K562 (cell line): Measurements from ENCODE around the gene PROKR1. TPM values are rescaled to one million over a fixed set of nuclear protein-coding genes. Genes with fewer than 3 reads are reported as not detected.

ENCODE experiments used
- BCL6 ChIP-seq: fragments of 250-450 bp; sonication (Bioruptor Pico); IDR thresholded peaks from 2 replicates; pipeline ENCODE4 v1.4.0; 2020
- CBFB ChIP-seq: sonication (generic); formaldehyde crosslinking; IDR thresholded peaks from 2 replicates; pipeline ENCODE4 v1.4.0; 2020; ENCODE audit warnings: mild to moderate bottlenecking, missing genetic modification reagents
- CXXC5 ChIP-seq: fragments of 250-450 bp; sonication (Bioruptor Pico); IDR thresholded peaks from 2 replicates; pipeline ENCODE4 v1.8.0; 2022; ENCODE audit warnings: inconsistent platforms, mild to moderate bottlenecking, moderate library complexity
- EHMT2 ChIP-seq: fragments of 450-650 bp; IDR thresholded peaks from 2 replicates; pipeline ENCODE4 v1.6.1; 2018; ENCODE audit warnings: antibody characterized with exemption
- NCOA1 ChIP-seq: fragments of 450-650 bp; IDR thresholded peaks from 2 replicates; pipeline ENCODE4 v1.6.1; 2016; ENCODE audit warnings: low read depth
- NONO ChIP-seq, 2 experiments: fragments of 200-400 bp in 1 of 2; fragments of 450-650 bp in 1 of 2; formaldehyde crosslinking in 1 of 2; IDR thresholded peaks; 2 replicates each; pipeline ENCODE4 v1.6.1; 2017; ENCODE audit warnings: low read depth in 2 of 2, mild to moderate bottlenecking in 2 of 2, moderate library complexity in 2 of 2, low read length in 1 of 2
- PURB ChIP-seq: sonication (generic); formaldehyde crosslinking; IDR thresholded peaks from 2 replicates; pipeline ENCODE4 v1.9.0; 2021; ENCODE audit warnings: low read depth, mild to moderate bottlenecking, missing genetic modification reagents
- RBM17 ChIP-seq: fragments of 200-400 bp; formaldehyde crosslinking; IDR thresholded peaks from 2 replicates; pipeline ENCODE4 v1.6.1; 2017; ENCODE audit warnings: low read depth, mild to moderate bottlenecking, low read length, borderline replicate concordance
- SMARCC2 ChIP-seq: fragments of 450-650 bp; IDR thresholded peaks from 2 replicates; pipeline ENCODE4 v1.6.1; 2017; ENCODE audit warnings: antibody characterized with exemption, moderate library complexity, mild to moderate bottlenecking, low read depth
- SP1 ChIP-seq: sonication (generic); formaldehyde crosslinking; IDR thresholded peaks from 2 replicates; pipeline ENCODE4 v1.8.1; 2022; ENCODE audit warnings: mild to moderate bottlenecking, missing genetic modification reagents
- TEAD4 ChIP-seq, 2 experiments: sonication (generic) in 1 of 2; formaldehyde crosslinking in 1 of 2; IDR thresholded peaks; 2 replicates each; pipeline versions ENCODE4 v1.6.1 to v1.8.0; 2012 to 2022; ENCODE audit warnings: borderline replicate concordance in 1 of 2, inconsistent platforms in 1 of 2, low read length in 1 of 2, mild to moderate bottlenecking in 1 of 2, missing genetic modification reagents in 1 of 2
- ZEB2 ChIP-seq: fragments of 450-650 bp; IDR thresholded peaks from 2 replicates; pipeline ENCODE4 v1.6.1; 2016
- ZNF217 ChIP-seq: sonication (generic); formaldehyde crosslinking; IDR thresholded peaks from 2 replicates; pipeline ENCODE4 v1.8.0; 2022; ENCODE audit warnings: mild to moderate bottlenecking, missing genetic modification reagents
- polyA plus RNA-seq, 8 experiments: library from polyadenylated mRNA; depleted of rRNA in 4 of 8; stranded (reverse) in 5 of 8; unstranded in 3 of 8; fragments of >200 nt; fragmentation: Nextera tagmentation in 2 of 8; fragmentation: Illumina TruSeq in 1 of 8; extraction: Ambion mirVana in 2 of 8; extraction: Trizol in 1 of 8; gene quantifications; 2 replicates each; pipeline versions ENCODE4 v1.2.1 to v1.2.3, GENCODE V29; 2011 to 2014; ENCODE audit warnings: inconsistent platforms in 1 of 8, missing spikeins in 1 of 8
- total RNA-seq, 7 experiments: library from RNA; depleted of rRNA in 6 of 7; stranded (reverse); fragments of >200 nt in 6 of 7; fragmentation: Illumina TruSeq in 2 of 7; extraction: Trizol in 2 of 7; gene quantifications; 2 replicates each; pipeline versions ENCODE4 v1.2.1 to v1.2.3, GENCODE V29; 2011 to 2021; ENCODE audit warnings: low replicate concordance in 1 of 7
- TF ChIP-seq, protein P1 (sequence below): fragments of 250-450 bp; sonication (Bioruptor Pico); IDR thresholded peaks from 2 replicates; pipeline ENCODE4 v1.8.0; 2022; ENCODE audit warnings: moderate library complexity, mild to moderate bottlenecking, inconsistent platforms
- TF ChIP-seq, protein P2 (sequence below): fragments of 250-450 bp; sonication (Bioruptor Pico); IDR thresholded peaks from 2 replicates; pipeline ENCODE4 v1.8.0; 2021; ENCODE audit warnings: moderate library complexity, mild to moderate bottlenecking, inconsistent platforms
- TF ChIP-seq, protein P3 (sequence below): fragments of 250-450 bp; sonication (Bioruptor Pico); IDR thresholded peaks from 2 replicates; pipeline ENCODE4 v1.8.0; 2022; ENCODE audit warnings: inconsistent platforms, mild to moderate bottlenecking, moderate library complexity, borderline replicate concordance
- TF ChIP-seq, protein P4 (sequence below): fragments of 250-450 bp; sonication (Bioruptor Pico); IDR thresholded peaks from 2 replicates; pipeline ENCODE4 v1.8.0; 2021; ENCODE audit warnings: mild to moderate bottlenecking, moderate library complexity
- TF ChIP-seq, protein P5 (sequence below), 3 experiments: fragments of 200-800 bp in 1 of 3; sonication (Bioruptor generic) in 1 of 3; sonication (generic) in 1 of 3; formaldehyde crosslinking in 1 of 3; IDR thresholded peaks; 2 replicates each; pipeline versions ENCODE4 v1.6.1 to v1.8.0; 2016 to 2022; ENCODE audit warnings: mild to moderate bottlenecking in 2 of 3, missing compliant biosample characterization in 2 of 3, missing genetic modification characterization in 2 of 3, missing genetic modification reagents in 1 of 3
- TF ChIP-seq, protein P6 (sequence below): sonication (generic); formaldehyde crosslinking; IDR thresholded peaks from 2 replicates; pipeline ENCODE4 v1.8.1; 2022; ENCODE audit warnings: missing genetic modification reagents

Gene PROKR1
- total and polyA plus RNA-seq, 9 of the 15 experiments (the other 6 are each of a cell fraction or from before 2014, with no cell fraction given) = 0.01 to 0.18 (median 0.09) TPM; not detected in 1

DNA sequence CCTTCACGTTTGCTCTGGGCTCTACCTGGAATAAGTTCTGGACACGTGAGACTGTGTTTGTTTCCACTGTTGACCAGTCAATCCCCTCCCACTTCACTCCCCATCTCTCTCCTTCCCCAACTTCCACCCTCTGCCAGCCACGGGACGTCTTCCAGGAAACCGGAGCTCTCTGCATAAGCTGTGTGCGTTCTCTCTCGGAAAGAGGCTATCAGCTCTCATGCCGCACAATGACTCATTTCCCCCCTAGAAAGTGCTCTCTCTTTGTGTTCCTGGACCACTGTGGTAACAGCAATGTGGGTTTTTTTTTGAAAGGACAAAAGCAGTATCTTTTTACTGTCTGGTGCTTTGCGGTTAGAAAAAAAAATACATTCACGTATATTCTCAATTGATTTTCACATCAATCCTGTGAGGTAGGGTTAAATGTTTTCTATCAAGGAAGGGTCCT, 10.2 kb downstream of the PROKR1 start (continued):
- TF ChIP-seq RBM17 (no peak), TEAD4 (IDR thresholded peaks at IDR 0.05; ENCODE audit: low read length) (no peak), TEAD4 (CRISPR knock-in tag; IDR thresholded peaks at IDR 0.05; ENCODE audit: borderline replicate concordance) (no peak), SMARCC2 (peak; percentile 44; the same call in 1 of the 2 replicates), NCOA1 (no peak; the same call in 1 of the 2 replicates), PURB (no peak), EHMT2 (0 out of 2 replicates have a peak, but pooled peaks have one; percentile 40), ZEB2 (no peak), ZNF217 (CRISPR knock-in tag) (no peak), SP1 (no peak), BCL6 (CRISPR knock-in tag) (no peak), CXXC5 (CRISPR knock-in tag) (peak; percentile 76), CBFB (CRISPR knock-in tag) (no peak), NONO (IDR thresholded peaks at IDR 0.05; ENCODE audit: low read depth in 2 of 2, low read length in 1 of 2) (no peak)
- TF ChIP-seq, protein P1, sequence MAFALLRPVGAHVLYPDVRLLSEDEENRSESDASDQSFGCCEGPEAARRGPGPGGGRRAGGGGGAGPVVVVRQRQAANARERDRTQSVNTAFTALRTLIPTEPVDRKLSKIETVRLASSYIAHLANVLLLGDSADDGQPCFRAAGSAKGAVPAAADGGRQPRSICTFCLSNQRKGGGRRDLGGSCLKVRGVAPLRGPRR (CRISPR knock-in tag) = no peak
- TF ChIP-seq, protein P2, sequence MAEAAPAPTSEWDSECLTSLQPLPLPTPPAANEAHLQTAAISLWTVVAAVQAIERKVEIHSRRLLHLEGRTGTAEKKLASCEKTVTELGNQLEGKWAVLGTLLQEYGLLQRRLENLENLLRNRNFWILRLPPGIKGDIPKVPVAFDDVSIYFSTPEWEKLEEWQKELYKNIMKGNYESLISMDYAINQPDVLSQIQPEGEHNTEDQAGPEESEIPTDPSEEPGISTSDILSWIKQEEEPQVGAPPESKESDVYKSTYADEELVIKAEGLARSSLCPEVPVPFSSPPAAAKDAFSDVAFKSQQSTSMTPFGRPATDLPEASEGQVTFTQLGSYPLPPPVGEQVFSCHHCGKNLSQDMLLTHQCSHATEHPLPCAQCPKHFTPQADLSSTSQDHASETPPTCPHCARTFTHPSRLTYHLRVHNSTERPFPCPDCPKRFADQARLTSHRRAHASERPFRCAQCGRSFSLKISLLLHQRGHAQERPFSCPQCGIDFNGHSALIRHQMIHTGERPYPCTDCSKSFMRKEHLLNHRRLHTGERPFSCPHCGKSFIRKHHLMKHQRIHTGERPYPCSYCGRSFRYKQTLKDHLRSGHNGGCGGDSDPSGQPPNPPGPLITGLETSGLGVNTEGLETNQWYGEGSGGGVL (CRISPR knock-in tag) = no peak
- TF ChIP-seq, protein P3, sequence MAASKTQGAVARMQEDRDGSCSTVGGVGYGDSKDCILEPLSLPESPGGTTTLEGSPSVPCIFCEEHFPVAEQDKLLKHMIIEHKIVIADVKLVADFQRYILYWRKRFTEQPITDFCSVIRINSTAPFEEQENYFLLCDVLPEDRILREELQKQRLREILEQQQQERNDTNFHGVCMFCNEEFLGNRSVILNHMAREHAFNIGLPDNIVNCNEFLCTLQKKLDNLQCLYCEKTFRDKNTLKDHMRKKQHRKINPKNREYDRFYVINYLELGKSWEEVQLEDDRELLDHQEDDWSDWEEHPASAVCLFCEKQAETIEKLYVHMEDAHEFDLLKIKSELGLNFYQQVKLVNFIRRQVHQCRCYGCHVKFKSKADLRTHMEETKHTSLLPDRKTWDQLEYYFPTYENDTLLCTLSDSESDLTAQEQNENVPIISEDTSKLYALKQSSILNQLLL (CRISPR knock-in tag) = no peak
- TF ChIP-seq, protein P4, sequence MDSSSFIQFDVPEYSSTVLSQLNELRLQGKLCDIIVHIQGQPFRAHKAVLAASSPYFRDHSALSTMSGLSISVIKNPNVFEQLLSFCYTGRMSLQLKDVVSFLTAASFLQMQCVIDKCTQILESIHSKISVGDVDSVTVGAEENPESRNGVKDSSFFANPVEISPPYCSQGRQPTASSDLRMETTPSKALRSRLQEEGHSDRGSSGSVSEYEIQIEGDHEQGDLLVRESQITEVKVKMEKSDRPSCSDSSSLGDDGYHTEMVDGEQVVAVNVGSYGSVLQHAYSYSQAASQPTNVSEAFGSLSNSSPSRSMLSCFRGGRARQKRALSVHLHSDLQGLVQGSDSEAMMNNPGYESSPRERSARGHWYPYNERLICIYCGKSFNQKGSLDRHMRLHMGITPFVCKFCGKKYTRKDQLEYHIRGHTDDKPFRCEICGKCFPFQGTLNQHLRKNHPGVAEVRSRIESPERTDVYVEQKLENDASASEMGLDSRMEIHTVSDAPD (CRISPR knock-in tag) = no peak
- TF ChIP-seq, protein P5, sequence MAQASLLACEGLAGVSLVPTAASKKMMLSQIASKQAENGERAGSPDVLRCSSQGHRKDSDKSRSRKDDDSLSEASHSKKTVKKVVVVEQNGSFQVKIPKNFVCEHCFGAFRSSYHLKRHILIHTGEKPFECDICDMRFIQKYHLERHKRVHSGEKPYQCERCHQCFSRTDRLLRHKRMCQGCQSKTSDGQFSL (CRISPR knock-in tag; IDR thresholded peaks at IDR 0.05) = no peak
- TF ChIP-seq, protein P5 (tag; IDR thresholded peaks at IDR 0.05) = no peak
- TF ChIP-seq, protein P6, sequence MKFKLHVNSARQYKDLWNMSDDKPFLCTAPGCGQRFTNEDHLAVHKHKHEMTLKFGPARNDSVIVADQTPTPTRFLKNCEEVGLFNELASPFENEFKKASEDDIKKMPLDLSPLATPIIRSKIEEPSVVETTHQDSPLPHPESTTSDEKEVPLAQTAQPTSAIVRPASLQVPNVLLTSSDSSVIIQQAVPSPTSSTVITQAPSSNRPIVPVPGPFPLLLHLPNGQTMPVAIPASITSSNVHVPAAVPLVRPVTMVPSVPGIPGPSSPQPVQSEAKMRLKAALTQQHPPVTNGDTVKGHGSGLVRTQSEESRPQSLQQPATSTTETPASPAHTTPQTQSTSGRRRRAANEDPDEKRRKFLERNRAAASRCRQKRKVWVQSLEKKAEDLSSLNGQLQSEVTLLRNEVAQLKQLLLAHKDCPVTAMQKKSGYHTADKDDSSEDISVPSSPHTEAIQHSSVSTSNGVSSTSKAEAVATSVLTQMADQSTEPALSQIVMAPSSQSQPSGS (CRISPR knock-in tag) = no peak
